K562 (cell line): ENCODE measurements around the gene C1RL. TPM values are rescaled to one million over a fixed set of nuclear protein-coding genes. Genes with fewer than 3 reads are reported as not detected.
A peak's percentile ranks its signal among the peaks of the same experiment; 100 is the strongest.

Experiments
- ADNP ChIP-seq: fragments of 200-800 bp; sonication (Bioruptor generic); IDR thresholded peaks from 2 replicates; pipeline ENCODE4 v1.6.1; 2016; ENCODE audit warnings: missing genetic modification characterization, missing compliant biosample characterization
- BDP1 ChIP-seq: IDR thresholded peaks from 3 replicates; pipeline ENCODE4 v1.6.1; 2011; ENCODE audit not compliant: insufficient read length, insufficient read depth
- BRF1 ChIP-seq: IDR thresholded peaks from 3 replicates; pipeline ENCODE4 v1.6.1; 2011; ENCODE audit warnings: borderline replicate concordance, mild to moderate bottlenecking; ENCODE audit not compliant: insufficient read length; ENCODE audit errors: extremely low read depth
- COPS2 ChIP-seq: fragments of 450-650 bp; conservative IDR thresholded peaks from 2 replicates; pipeline ENCODE4 v1.6.1; 2016; ENCODE audit warnings: mild to moderate bottlenecking, moderate library complexity
- E2F3 ChIP-seq: fragments of 250-450 bp; sonication (Bioruptor Pico); IDR thresholded peaks from 2 replicates; pipeline ENCODE4 v1.4.0; 2020; ENCODE audit warnings: mild to moderate bottlenecking
- EZH2 ChIP-seq: IDR thresholded peaks from 2 replicates; pipeline ENCODE4 v1.6.1; 2012; ENCODE audit warnings: low read depth, mild to moderate bottlenecking, inconsistent platforms, low read length, borderline replicate concordance
- FIP1L1 ChIP-seq: fragments of 200-400 bp; formaldehyde crosslinking; IDR thresholded peaks from 2 replicates; pipeline ENCODE4 v1.6.1; 2018; ENCODE audit warnings: mild to moderate bottlenecking, low read depth, low read length; ENCODE audit not compliant: poor library complexity, severe bottlenecking
- FOXK1 ChIP-seq: sonication (generic); formaldehyde crosslinking; IDR thresholded peaks from 2 replicates; pipeline ENCODE4 v1.8.0; 2022; ENCODE audit warnings: missing genetic modification reagents, mild to moderate bottlenecking, borderline replicate concordance
- GATA2 ChIP-seq: sonication (generic); formaldehyde crosslinking; IDR thresholded peaks from 2 replicates; pipeline ENCODE4 v1.4.0; 2020; ENCODE audit warnings: mild to moderate bottlenecking, missing genetic modification reagents
- HMG20A ChIP-seq: fragments of 450-650 bp; formaldehyde crosslinking; conservative IDR thresholded peaks from 2 replicates; pipeline ENCODE4 v1.4.0; 2020; ENCODE audit warnings: mild to moderate bottlenecking, mixed read lengths
- JUN ChIP-seq, 2 experiments: sonication (generic) in 1 of 2; formaldehyde crosslinking in 1 of 2; IDR thresholded peaks; 2 replicates each; pipeline versions ENCODE4 v1.6.1 to v1.8.0; 2012 to 2022; ENCODE audit warnings: borderline replicate concordance in 2 of 2, mild to moderate bottlenecking in 2 of 2, improper control_type of control experiment in 1 of 2, low read depth in 1 of 2, low read length in 1 of 2, missing genetic modification reagents in 1 of 2
- NFIX ChIP-seq: fragments of 250-450 bp; sonication (Bioruptor Pico); IDR thresholded peaks from 2 replicates; pipeline ENCODE4 v1.4.0; 2020; ENCODE audit warnings: low read depth, mild to moderate bottlenecking, moderate library complexity
- PHTF2 ChIP-seq: fragments of 250-450 bp; sonication (Bioruptor Pico); IDR thresholded peaks from 2 replicates; pipeline ENCODE4 v1.5.0; 2021; ENCODE audit warnings: mild to moderate bottlenecking
- POLR2G ChIP-seq: fragments of 200-400 bp; formaldehyde crosslinking; IDR thresholded peaks from 2 replicates; pipeline ENCODE4 v1.6.1; 2017; ENCODE audit warnings: low read depth, mild to moderate bottlenecking, antibody characterized with exemption, low read length, moderate library complexity
- POLR3A ChIP-seq: IDR thresholded peaks from 2 replicates; pipeline ENCODE4 v1.6.1; 2011; ENCODE audit warnings: borderline replicate concordance, mild to moderate bottlenecking, moderate library complexity; ENCODE audit not compliant: insufficient read length, insufficient read depth; ENCODE audit errors: extremely low read depth
- SMAD1 ChIP-seq: fragments of 150-350 bp; IDR thresholded peaks from 2 replicates; pipeline ENCODE4 v1.6.1; 2014; ENCODE audit warnings: low read length, low read depth; ENCODE audit not compliant: partially characterized antibody
- STAT5B ChIP-seq: fragments of 250-450 bp; sonication (Bioruptor Pico); IDR thresholded peaks from 2 replicates; pipeline ENCODE4 v1.8.0; 2021; ENCODE audit warnings: mild to moderate bottlenecking, inconsistent platforms
- ZBTB1 ChIP-seq: sonication (generic); formaldehyde crosslinking; IDR thresholded peaks from 2 replicates; pipeline ENCODE4 v1.8.1; 2023; ENCODE audit warnings: missing genetic modification reagents, low read depth, mild to moderate bottlenecking, borderline replicate concordance
- ZNF134 ChIP-seq: fragments of 250-450 bp; sonication (Bioruptor Pico); conservative IDR thresholded peaks from 2 replicates; pipeline ENCODE4 v1.4.0; 2020
- ZNF444 ChIP-seq: fragments of 250-450 bp; sonication (Bioruptor Pico); IDR thresholded peaks from 2 replicates; pipeline ENCODE4 v1.4.0; 2020; ENCODE audit warnings: mild to moderate bottlenecking, moderate library complexity
- ZNF668 ChIP-seq: fragments of 250-450 bp; sonication (Bioruptor Pico); IDR thresholded peaks from 2 replicates; pipeline ENCODE4 v1.8.0; 2022; ENCODE audit warnings: mild to moderate bottlenecking, inconsistent platforms
- ZNF699 ChIP-seq: fragments of 250-450 bp; sonication (Bioruptor Pico); IDR thresholded peaks from 2 replicates; pipeline ENCODE4 v1.8.0; 2021; ENCODE audit warnings: mild to moderate bottlenecking, moderate library complexity; ENCODE audit not compliant: insufficient replicate concordance
- ZZZ3 ChIP-seq: fragments of 450-650 bp; IDR thresholded peaks from 2 replicates; pipeline ENCODE4 v1.6.1; 2016; ENCODE audit warnings: antibody characterized with exemption, mild to moderate bottlenecking, moderate library complexity
- polyA plus RNA-seq, 8 experiments: library from polyadenylated mRNA; depleted of rRNA in 4 of 8; stranded (reverse) in 5 of 8; unstranded in 3 of 8; fragments of >200 nt; fragmentation: Nextera tagmentation in 2 of 8; fragmentation: Illumina TruSeq in 1 of 8; extraction: Ambion mirVana in 2 of 8; extraction: Trizol in 1 of 8; gene quantifications; 2 replicates each; pipeline versions ENCODE4 v1.2.1 to v1.2.3, GENCODE V29; 2011 to 2014; ENCODE audit warnings: inconsistent platforms in 1 of 8, missing spikeins in 1 of 8
- total RNA-seq, 7 experiments: library from RNA; depleted of rRNA in 6 of 7; stranded (reverse); fragments of >200 nt in 6 of 7; fragmentation: Illumina TruSeq in 2 of 7; extraction: Trizol in 2 of 7; gene quantifications; 2 replicates each; pipeline versions ENCODE4 v1.2.1 to v1.2.3, GENCODE V29; 2011 to 2021; ENCODE audit warnings: low replicate concordance in 1 of 7
- TF ChIP-seq, protein P1 (sequence below): sonication (generic); formaldehyde crosslinking; IDR thresholded peaks from 2 replicates; pipeline ENCODE4 v1.8.0; 2022; ENCODE audit warnings: mild to moderate bottlenecking, missing genetic modification reagents, borderline replicate concordance
- TF ChIP-seq, protein P2 (sequence below), 2 experiments: fragments of 200-800 bp in 1 of 2; sonication (Bioruptor generic) in 1 of 2; sonication (generic) in 1 of 2; formaldehyde crosslinking in 1 of 2; IDR thresholded peaks in 1 of 2; conservative IDR thresholded peaks in 1 of 2; 2 replicates each; pipeline versions ENCODE4 v1.5.0 to v1.6.1; 2016 to 2020; ENCODE audit warnings: missing compliant biosample characterization in 1 of 2, missing genetic modification characterization in 1 of 2, missing genetic modification reagents in 1 of 2

C1RL gene
- total and polyA plus RNA-seq, 9 of the 15 experiments (the other 6 are each of a cell fraction or from before 2014, with no cell fraction given), result 1.4 to 10.7 (median 8.0) TPM

DNA sequence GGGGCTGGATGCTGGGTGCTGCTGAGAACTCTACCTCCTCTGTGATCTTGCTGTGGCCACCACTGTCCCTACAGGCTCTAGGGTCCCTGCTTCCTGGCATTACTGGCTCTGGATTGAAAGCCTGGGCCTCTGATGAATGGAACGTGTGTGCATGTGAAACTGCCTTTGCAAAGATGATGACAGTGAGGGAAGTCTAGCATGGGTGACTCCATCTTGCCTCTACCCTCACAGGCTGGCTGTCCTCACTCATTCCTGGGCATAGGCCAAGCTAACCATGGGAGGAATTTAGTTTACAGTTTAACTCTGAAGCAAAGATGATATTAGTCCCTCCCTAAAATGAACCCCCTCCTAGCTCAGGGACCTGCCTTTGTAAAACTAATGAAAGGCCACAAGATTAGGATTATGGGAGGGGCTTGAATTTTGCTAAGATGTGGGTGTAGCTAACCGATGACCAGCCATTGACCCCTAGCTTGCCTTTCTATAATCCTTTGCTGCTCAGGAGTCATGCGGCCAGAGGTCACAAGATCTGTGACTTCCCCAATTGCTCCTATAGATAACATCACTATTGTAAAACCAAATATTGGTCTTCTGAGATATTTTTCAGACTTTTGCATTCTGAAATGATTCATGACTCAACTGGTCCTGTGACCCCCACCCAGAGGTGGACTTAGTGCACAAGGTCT is 50.7 kb downstream of the C1RL start (continued):
- no peak for TF ChIP-seq POLR3A
- TF ChIP-seq, protein P1, sequence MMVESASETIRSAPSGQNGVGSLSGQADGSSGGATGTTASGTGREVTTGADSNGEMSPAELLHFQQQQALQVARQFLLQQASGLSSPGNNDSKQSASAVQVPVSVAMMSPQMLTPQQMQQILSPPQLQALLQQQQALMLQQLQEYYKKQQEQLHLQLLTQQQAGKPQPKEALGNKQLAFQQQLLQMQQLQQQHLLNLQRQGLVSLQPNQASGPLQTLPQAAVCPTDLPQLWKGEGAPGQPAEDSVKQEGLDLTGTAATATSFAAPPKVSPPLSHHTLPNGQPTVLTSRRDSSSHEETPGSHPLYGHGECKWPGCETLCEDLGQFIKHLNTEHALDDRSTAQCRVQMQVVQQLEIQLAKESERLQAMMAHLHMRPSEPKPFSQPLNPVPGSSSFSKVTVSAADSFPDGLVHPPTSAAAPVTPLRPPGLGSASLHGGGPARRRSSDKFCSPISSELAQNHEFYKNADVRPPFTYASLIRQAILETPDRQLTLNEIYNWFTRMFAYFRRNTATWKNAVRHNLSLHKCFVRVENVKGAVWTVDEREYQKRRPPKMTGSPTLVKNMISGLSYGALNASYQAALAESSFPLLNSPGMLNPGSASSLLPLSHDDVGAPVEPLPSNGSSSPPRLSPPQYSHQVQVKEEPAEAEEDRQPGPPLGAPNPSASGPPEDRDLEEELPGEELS (CRISPR knock-in tag), result no peak
- peak; percentile 78; the same call in 1 of the 2 replicates for TF ChIP-seq E2F3 (CRISPR knock-in tag)
- TF ChIP-seq NFIX (CRISPR knock-in tag), result no peak
- peak; percentile 75 for TF ChIP-seq ZNF134 (CRISPR knock-in tag)
- no peak for TF ChIP-seq ZBTB1 (CRISPR knock-in tag)
- no peak for TF ChIP-seq SMAD1
- no peak for TF ChIP-seq ADNP (tag)
- TF ChIP-seq BDP1, result no peak
- no peak for TF ChIP-seq BRF1
- TF ChIP-seq ZNF668 (CRISPR knock-in tag), result peak; percentile 82; the same call in 1 of the 2 replicates
- TF ChIP-seq ZNF444 (CRISPR knock-in tag), result no peak
- TF ChIP-seq JUN (IDR thresholded peaks at IDR 0.05; ENCODE audit: borderline replicate concordance, low read depth, low read length), result no peak
- no peak for TF ChIP-seq JUN (CRISPR knock-in tag; IDR thresholded peaks at IDR 0.05; ENCODE audit: borderline replicate concordance)
- TF ChIP-seq FOXK1 (CRISPR knock-in tag), result no peak
- TF ChIP-seq ZNF699 (CRISPR knock-in tag), result no peak
- no peak for TF ChIP-seq GATA2 (CRISPR knock-in tag)
- TF ChIP-seq FIP1L1, result no peak
- no peak for TF ChIP-seq COPS2
- TF ChIP-seq ZZZ3, result no peak
- no peak for TF ChIP-seq EZH2
- TF ChIP-seq STAT5B (CRISPR knock-in tag), result no peak
- TF ChIP-seq, protein P2, sequence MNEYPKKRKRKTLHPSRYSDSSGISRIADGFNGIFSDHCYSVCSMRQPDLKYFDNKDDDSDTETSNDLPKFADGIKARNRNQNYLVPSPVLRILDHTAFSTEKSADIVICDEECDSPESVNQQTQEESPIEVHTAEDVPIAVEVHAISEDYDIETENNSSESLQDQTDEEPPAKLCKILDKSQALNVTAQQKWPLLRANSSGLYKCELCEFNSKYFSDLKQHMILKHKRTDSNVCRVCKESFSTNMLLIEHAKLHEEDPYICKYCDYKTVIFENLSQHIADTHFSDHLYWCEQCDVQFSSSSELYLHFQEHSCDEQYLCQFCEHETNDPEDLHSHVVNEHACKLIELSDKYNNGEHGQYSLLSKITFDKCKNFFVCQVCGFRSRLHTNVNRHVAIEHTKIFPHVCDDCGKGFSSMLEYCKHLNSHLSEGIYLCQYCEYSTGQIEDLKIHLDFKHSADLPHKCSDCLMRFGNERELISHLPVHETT (CRISPR knock-in tag; conservative IDR thresholded peaks at IDR 0.05 in 1 of 2, IDR thresholded peaks at IDR 0.05 in 1 of 2), result peak in 1 of 2 experiments; percentile 69; a peak in 2 of 4 replicates
- no peak for TF ChIP-seq POLR2G
- no peak for TF ChIP-seq HMG20A
- peak; percentile 60; the same call in 1 of the 2 replicates for TF ChIP-seq PHTF2 (CRISPR knock-in tag)
